HepG2 (cell line): Measurements from ENCODE around the gene SAMD4B. TPM values are rescaled to one million over a fixed set of nuclear protein-coding genes. Genes with fewer than 3 reads are reported as not detected.

Source experiments
- ATAC-seq: fragments of 200-7000 bp; cut with Tn5 transposase; 3 replicates; pipeline ENCODE4 v1.9.1; 2020; ENCODE audit warnings: mild to moderate bottlenecking, moderate library complexity
- BruUV-seq: library from RNA; stranded (reverse); fragments of 400-500 nt; replicated peaks from 2 replicates; lab custom pipeline; 2021; lab: Mats Ljungman, UMichigan
- CTCF ChIA-PET: fragments of 300-600 bp; formaldehyde crosslinking; extraction: SDS; loops from one replicate; lab custom pipeline; 2021; ENCODE audit warnings: low total read pairs, inconsistent platforms, low intra/inter-chr PET ratio; lab: Yijun Ruan, JAX
- POLR2A ChIA-PET: fragments of 350-600 bp; sonication (Branson Sonifier 250); formaldehyde crosslinking; loops from one replicate; lab custom pipeline; 2020; ENCODE audit warnings: antibody characterized with exemption, inconsistent platforms; lab: Yijun Ruan, JAX
- DNase-seq: peaks from one replicate; pipeline ENCODE4 v3.0.0-alpha.2; 2015; ENCODE audit warnings: low spot score
- FAIRE-seq: peaks from 3 replicates; lab custom pipeline; 2011; peaks lifted over from hg19 to GRCh38; lab: Jason Lieb, UNC
- H2AFZ ChIP-seq: one replicate; pipeline ENCODE4 v1.6.1; 2011; ENCODE audit warnings: low read length, inconsistent platforms
- H3K27ac ChIP-seq: fragments of 300-600 bp; 3 replicates; pipeline ENCODE4 v1.8.0; 2011; ENCODE audit warnings: mixed run types, mild to moderate bottlenecking, mixed read lengths, low read length, inconsistent platforms; ENCODE audit not compliant: insufficient read depth; ENCODE audit errors: extremely low read length
- H3K27me3 ChIP-seq, 2 experiments: fragments of 200-600 bp in 1 of 2; 2 replicates in 1 of 2; 3 replicates in 1 of 2; pipeline versions ENCODE4 v1.6.0 to v1.8.0; 2011; ENCODE audit warnings: low read length in 2 of 2, mild to moderate bottlenecking in 2 of 2, moderate library complexity in 2 of 2, inconsistent platforms in 1 of 2; ENCODE audit not compliant: insufficient read depth in 2 of 2, control insufficient read depth in 1 of 2
- H3K36me3 ChIP-seq, 2 experiments: fragments of 200-600 bp in 1 of 2; replicated peaks in 1 of 2; 2 replicates in 1 of 2; 3 replicates in 1 of 2; pipeline versions ENCODE4 v1.5.1 to v1.8.0; 2011; ENCODE audit warnings: low read length in 2 of 2, inconsistent platforms in 1 of 2; ENCODE audit not compliant: insufficient read depth in 2 of 2, control insufficient read depth in 1 of 2
- H3K4me1 ChIP-seq: 2 replicates; pipeline ENCODE4 v1.5.1; 2012; ENCODE audit warnings: low read length, inconsistent platforms; ENCODE audit not compliant: insufficient read depth
- H3K4me2 ChIP-seq: 2 replicates; pipeline ENCODE4 v1.6.0; 2011; ENCODE audit warnings: low read depth, low read length, inconsistent platforms
- H3K4me3 ChIP-seq, 3 experiments: fragments of 200-600 bp in 1 of 3; sonication (generic), shearing (Covaris generic) in 1 of 3; replicated peaks in 1 of 3; 2 replicates each; pipeline ENCODE4 v1.5.1; 2011 to 2016; ENCODE audit warnings: low read length in 3 of 3, inconsistent platforms in 2 of 3, low read depth in 2 of 3, mild to moderate bottlenecking in 2 of 3, control low read depth in 1 of 3, mixed read lengths in 1 of 3; ENCODE audit not compliant: insufficient read depth in 1 of 3
- H3K79me2 ChIP-seq: one replicate; pipeline ENCODE4 v1.6.1; 2011; ENCODE audit warnings: low read length, inconsistent platforms; ENCODE audit not compliant: insufficient read depth
- H3K9ac ChIP-seq: 2 replicates; pipeline ENCODE4 v1.6.0; 2011; ENCODE audit warnings: mild to moderate bottlenecking, low read depth, low read length, inconsistent platforms; ENCODE audit not compliant: insufficient read depth
- H3K9me3 ChIP-seq: 2 replicates; pipeline ENCODE4 v1.5.1; 2012; ENCODE audit warnings: mild to moderate bottlenecking, low read length
- H4K20me1 ChIP-seq: 2 replicates; pipeline ENCODE4 v1.6.0; 2011; ENCODE audit warnings: inconsistent platforms, mild to moderate bottlenecking, low read length, moderate library complexity; ENCODE audit not compliant: insufficient read depth
- CHD4 ChIP-seq: fragments of 200-600 bp; sonication (generic); IDR thresholded peaks from 2 replicates; pipeline ENCODE4 v1.7.0; 2017; ENCODE audit warnings: mild to moderate bottlenecking, low read length, borderline replicate concordance
- HNF1B ChIP-seq: sonication (generic); formaldehyde crosslinking; IDR thresholded peaks from 2 replicates; pipeline ENCODE4 v1.5.1; 2020; ENCODE audit warnings: mild to moderate bottlenecking, moderate library complexity, missing genetic modification reagents
- RXRA ChIP-seq: sonication (generic); formaldehyde crosslinking; IDR thresholded peaks from 2 replicates; pipeline ENCODE4 v1.5.1; 2020; ENCODE audit warnings: missing genetic modification reagents
- SOX13 ChIP-seq, 3 experiments: fragments of 450-650 bp in 1 of 3; sonication (generic) in 1 of 3; formaldehyde crosslinking in 1 of 3; IDR thresholded peaks in 2 of 3; conservative IDR thresholded peaks in 1 of 3; 2 replicates each; pipeline versions ENCODE4 v1.5.0 to v1.6.1; 2016 to 2020; ENCODE audit warnings: antibody characterized with exemption in 1 of 3, mild to moderate bottlenecking in 1 of 3, missing compliant biosample characterization in 1 of 3, missing genetic modification reagents in 1 of 3, moderate library complexity in 1 of 3
- TEAD2 ChIP-seq: sonication (generic); formaldehyde crosslinking; IDR thresholded peaks from 2 replicates; pipeline ENCODE4 v1.9.0; 2021; ENCODE audit warnings: missing genetic modification reagents
- ZC3H4 ChIP-seq: sonication (generic); formaldehyde crosslinking; IDR thresholded peaks from 2 replicates; pipeline ENCODE4 v1.4.0; 2020; ENCODE audit warnings: missing genetic modification reagents, borderline replicate concordance
- WGBS: methylation state at CpG from one replicate; pipeline ENCODE4 v1.1.6; 2017; ENCODE audit warnings: low lambda C conversion rate; 5-methylcytosine and 5-hydroxymethylcytosine counted together
- in situ Hi-C: cut with HindIII; loops from 2 replicates; pipeline ENCODE4 v1.10.0; 2017; ENCODE audit warnings: low pct_unique_long_range_greater_than_20kb; ENCODE audit not compliant: extremely low pct_ligation_motif_present
- intact Hi-C: fragments of 100-400 bp; cut with micrococcal nuclease; formaldehyde crosslinking; loops from one replicate; pipeline ENCODE4 v1.10.0; 2022; ENCODE audit not compliant: unreplicated experiment
- polyA plus RNA-seq, 8 experiments: library from polyadenylated mRNA; depleted of rRNA in 3 of 8; stranded (reverse) in 7 of 8; unstranded in 1 of 8; fragments of >200 nt; fragmentation: Illumina TruSeq in 4 of 8; extraction: Trizol in 4 of 8; gene quantifications; 2 replicates each; pipeline versions ENCODE4 v1.2.1 to v1.2.3, GENCODE V29; 2011 to 2016; ENCODE audit warnings: low read depth in 4 of 8, missing spikeins in 1 of 8, mixed read lengths in 1 of 8; ENCODE audit not compliant: insufficient read depth in 1 of 8
- total RNA-seq, 5 experiments: library from RNA; depleted of rRNA; stranded (reverse); fragments of >200 nt; fragmentation: Illumina TruSeq; extraction: Trizol; gene quantifications; 2 replicates each; pipeline ENCODE4 v1.2.3, GENCODE V29; 2016; ENCODE audit warnings: low read depth in 1 of 5

SAMD4B gene
- total and polyA plus RNA-seq, 2 of the 13 experiments (the other 11 are each of a cell fraction or from before 2014, with no cell fraction given): 26.0 to 31.8 TPM

- intact Hi-C loops: no loop called here
- H3K79me2 ChIP-seq: no peaks in the 10 kb centered on the region
- in situ Hi-C loops: no loop called here
- no peaks in the 10 kb centered on the region for H4K20me1 ChIP-seq
- ATAC-seq: no peak
- H3K27ac ChIP-seq: no peak overlapping the region
- H3K4me1 ChIP-seq: peaks cover 3% of the 10 kb centered on the region
- H3K4me3 ChIP-seq: no peak overlapping the region
- no peak overlapping the region for H3K4me2 ChIP-seq
- no peak for FAIRE-seq
- H3K9me3 ChIP-seq: no peaks in the 10 kb centered on the region
- CTCF ChIA-PET: no interaction called here
- POLR2A ChIA-PET: interaction anchor here (1.5 kb wide), 1 partner anchor 8 kb away, joined by 9 read pairs; the partner anchor contains the start of genes MED29 and PAF1
- peaks cover 36 to 79% of the 10 kb centered on the region in 2 experiments for H3K36me3 ChIP-seq
- no TSS peak for BruUV-seq
- TF ChIP-seq SOX13 (IDR thresholded peaks at IDR 0.05) (no peak), SOX13 (CRISPR knock-in tag; conservative IDR thresholded peaks at IDR 0.05 in 1 of 2, IDR thresholded peaks at IDR 0.05 in 1 of 2) (no peak), RXRA (CRISPR knock-in tag) (no peak), ZC3H4 (CRISPR knock-in tag) (no peak), TEAD2 (CRISPR knock-in tag) (no peak), CHD4 (no peak), HNF1B (CRISPR knock-in tag) (no peak)
- no peak overlapping the region for H3K9ac ChIP-seq
- no peaks in the 10 kb centered on the region for H3K27me3 ChIP-seq
- WGBS: 95% methylated on average over 18 of the region's 18 CpGs
- DNase-seq: no peak
- no peak overlapping the region for H2AFZ ChIP-seq
These were observed 41.0 kb downstream of the SAMD4B start for GRCh38 chr19:39382991-39383828.
